Measurements from ENCODE around the gene TGFB1. TPM values are rescaled to one million over a fixed set of nuclear protein-coding genes. Genes with fewer than 3 reads are reported as not detected.
"Not testable (repeated sequence)": the region's sequence is repeated elsewhere in the genome, so short reads cannot be mapped to it uniquely, and the experiment has no call there.

Gene TGFB1
- total RNA-seq, 1 donor from 2014 or later, result 12.3 TPM

DNA sequence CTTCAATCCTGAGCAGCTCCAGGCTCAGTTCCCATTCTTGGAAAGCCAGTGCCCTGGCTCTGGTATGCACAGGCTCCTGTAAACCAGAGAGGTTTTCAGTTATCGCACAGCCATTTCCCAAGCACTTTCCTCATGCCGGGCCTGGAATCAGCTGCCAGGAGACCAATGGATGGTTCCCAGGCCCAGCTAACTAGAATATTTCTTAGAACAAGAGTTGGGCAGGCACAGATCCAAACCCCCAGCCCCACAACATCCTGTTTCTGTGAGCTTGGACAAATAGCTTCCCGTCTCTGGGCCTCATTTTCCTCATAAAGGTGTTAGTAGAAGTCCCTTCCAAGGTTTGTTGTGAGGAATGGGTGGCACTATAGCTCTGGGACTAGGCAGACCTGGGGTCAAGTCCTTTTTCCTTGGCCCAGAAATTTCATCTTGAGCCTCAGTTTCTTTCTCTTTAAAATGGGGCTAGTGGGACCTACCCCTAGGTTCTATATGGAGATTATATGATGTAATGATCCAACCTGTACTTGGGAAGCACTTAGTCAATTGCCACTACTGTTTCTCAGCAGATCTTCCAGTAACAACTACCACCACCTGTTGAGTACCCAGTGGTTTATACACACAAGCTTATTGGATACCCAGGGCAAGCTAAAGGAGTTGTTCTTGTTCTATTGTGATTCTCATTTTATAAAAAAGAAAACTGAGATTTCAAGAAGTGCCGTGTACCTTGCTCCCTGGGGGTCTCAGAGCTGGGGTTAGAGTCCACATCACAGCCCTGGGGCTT, 48.8 kb downstream of the TGFB1 start:
- no peak for DNase-seq (ENCODE audit: low read depth)

- no peak for DNase-seq (ENCODE audit: low read depth)
Measured at GRCh38 chr19:41303954-41304353, 49.8 kb downstream of the TGFB1 start.

- DNase-seq (ENCODE audit: low read depth), result no peak
Measured at GRCh38 chr19:41302624-41303351, 50.9 kb downstream of the TGFB1 start.

DNA sequence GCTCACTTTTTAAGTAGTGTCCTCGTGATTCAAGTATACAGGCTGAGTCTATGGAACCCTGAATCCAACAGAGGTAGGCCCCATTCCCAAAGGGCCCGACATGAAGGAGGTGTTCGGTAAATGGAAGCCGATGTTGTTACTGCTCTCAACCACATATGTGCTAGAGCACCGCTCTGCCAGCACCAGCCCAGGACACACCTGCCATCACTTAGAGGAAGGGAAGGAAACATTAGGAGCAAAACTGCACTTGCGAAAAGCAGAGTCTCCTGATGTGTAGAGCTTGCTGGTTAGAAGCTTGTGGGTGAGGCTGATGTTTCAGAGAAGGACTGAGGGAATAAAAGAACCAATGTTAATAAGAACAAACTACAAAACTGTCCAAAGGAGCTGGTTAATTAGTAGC, 53.2 kb downstream of the TGFB1 start:
- DNase-seq (ENCODE audit: low read depth), result no peak

- peak; percentile 98 for DNase-seq (ENCODE audit: low read depth)
Measured at GRCh38 chr19:41299755-41300089, 54.0 kb downstream of the TGFB1 start.

GRCh38 chr19:41299046-41299754, 54.5 kb downstream of the TGFB1 start:
- DNase-seq (ENCODE audit: low read depth), result peak; percentile 85

DNA sequence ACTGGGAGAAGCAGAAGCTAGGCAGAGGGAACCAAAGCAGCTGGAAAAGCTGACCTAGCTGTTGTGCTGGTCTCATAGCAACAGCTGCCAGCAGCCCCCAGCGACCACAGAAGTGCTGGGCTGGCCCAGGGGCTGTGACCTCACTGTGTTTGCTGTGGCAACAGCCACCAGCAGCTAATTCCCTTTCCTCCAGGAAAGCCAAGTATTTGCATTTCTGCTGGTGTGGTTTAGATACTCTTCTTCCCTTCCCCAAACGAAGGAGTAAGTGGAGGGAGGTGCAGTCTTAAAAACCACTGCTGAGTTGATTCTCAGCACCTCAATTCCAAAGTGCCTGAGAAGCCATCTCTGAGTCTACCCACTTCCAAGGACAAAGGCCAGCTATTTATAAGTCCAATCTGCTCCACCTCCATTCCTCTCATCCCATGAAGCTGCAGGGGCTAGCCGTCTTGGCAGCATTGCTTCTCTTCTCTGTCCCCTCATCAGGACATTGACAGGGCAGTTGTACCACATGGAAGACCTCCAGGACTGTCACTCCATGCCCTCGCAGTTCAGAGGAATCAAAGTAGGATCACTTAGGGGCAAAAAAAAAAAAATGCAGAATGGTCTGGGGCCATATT, 55.3 kb downstream of the TGFB1 start:
- peak; percentile 97 for DNase-seq (ENCODE audit: low read depth)

DNA sequence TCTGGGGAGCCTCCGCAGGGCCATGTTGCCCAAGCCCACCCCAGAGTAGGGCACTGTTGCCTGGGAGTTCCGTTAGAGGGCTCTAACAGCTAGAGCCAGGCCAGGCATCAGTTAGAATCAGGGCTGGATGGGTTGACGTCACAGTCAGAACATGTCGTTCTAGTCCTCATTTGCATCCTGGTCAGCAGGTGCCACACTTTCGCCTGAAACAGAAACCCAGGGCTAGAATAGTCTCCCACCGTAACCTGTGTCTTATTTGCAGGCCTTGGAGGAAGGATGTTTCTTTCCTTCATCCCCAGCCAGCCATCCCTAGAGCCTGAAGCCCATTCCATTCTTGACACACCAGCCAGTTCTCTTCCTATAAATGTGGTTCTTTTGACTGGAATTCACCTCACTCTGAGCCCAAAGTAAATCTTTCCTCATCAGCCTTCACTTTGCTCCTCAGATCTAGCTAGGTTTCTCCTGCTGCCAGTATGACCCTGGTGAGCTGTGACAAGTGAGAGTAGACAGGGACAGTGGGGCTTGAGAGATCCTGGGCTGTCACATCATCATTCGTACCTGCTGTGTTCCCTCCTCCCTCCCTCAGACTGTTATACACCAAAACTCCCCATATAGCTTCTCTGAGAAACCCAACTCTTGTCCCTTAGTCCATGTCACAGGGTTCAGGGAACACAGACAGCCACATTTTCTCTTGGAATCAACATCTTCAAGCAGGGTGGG, 55.9 kb downstream of the TGFB1 start:
- DNase-seq (ENCODE audit: low read depth), result peak; percentile 35

DNA sequence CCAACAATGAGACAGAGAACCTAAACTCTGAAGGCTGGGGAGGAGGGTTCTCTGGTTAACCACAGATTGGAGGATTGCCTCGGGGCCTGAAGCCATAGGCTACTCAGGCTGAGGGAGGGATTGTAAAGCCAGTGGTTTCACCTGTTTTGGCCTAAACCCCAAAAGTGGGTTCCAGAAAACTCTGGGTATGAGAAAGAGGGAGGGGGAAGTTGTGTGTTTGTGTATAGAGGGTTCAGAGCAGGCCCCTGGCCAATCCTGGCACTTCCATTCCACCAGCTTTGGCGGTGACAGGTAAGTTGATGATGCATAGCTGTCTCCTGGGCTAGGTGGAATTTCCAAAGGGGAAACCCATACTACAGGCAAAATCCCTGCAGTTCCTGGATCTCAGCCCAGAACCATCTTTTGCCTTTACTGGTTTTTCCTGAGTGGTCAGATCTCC, 57.3 kb downstream of the TGFB1 start:
- DNase-seq (ENCODE audit: low read depth), result peak; percentile 32

GRCh38 chr19:41295499-41295898, 58.2 kb downstream of the TGFB1 start:
- DNase-seq (ENCODE audit: low read depth), result no peak

DNA sequence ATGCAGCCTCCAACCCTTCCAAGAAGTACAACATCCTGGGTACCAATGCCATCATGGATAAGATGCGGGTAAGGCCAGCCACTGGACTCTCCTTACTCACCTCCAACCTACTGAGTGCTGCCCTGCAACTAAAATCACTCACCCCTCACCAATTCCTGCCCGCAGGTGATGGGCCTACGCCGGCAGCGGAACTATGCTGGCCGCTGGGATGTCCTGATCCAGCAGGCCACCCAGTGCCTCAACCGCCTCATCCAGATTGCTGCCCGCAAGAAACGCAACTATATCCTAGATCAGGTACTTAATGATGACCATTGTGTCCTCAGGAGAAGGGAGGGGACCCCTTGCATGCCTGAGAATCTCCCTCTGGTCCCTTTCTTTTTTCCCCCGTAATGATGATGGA, 59.3 kb downstream of the TGFB1 start:
- DNase-seq (ENCODE audit: low read depth), result no peak

DNA sequence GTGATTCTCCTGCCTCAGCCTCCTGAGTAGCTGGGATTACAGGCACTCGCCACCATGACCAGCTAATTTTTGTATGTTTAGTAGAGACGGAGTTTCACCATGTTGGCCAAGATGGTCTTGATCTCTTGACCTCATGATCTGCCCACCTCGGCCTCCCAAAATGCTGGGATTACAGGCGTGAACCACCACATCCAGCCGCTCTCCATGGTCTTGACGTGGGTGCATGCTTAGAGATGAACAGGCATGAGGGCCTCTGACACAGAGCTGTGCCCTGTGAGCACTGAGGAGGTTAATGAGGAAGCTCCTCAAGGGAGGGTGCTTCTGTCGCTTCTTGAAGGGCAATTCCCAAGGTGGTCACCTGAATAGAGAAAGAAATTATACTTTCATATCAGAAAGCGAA, 63.9 kb downstream of the TGFB1 start:
- DNase-seq (ENCODE audit: low read depth), result not testable (repeated sequence)

DNA sequence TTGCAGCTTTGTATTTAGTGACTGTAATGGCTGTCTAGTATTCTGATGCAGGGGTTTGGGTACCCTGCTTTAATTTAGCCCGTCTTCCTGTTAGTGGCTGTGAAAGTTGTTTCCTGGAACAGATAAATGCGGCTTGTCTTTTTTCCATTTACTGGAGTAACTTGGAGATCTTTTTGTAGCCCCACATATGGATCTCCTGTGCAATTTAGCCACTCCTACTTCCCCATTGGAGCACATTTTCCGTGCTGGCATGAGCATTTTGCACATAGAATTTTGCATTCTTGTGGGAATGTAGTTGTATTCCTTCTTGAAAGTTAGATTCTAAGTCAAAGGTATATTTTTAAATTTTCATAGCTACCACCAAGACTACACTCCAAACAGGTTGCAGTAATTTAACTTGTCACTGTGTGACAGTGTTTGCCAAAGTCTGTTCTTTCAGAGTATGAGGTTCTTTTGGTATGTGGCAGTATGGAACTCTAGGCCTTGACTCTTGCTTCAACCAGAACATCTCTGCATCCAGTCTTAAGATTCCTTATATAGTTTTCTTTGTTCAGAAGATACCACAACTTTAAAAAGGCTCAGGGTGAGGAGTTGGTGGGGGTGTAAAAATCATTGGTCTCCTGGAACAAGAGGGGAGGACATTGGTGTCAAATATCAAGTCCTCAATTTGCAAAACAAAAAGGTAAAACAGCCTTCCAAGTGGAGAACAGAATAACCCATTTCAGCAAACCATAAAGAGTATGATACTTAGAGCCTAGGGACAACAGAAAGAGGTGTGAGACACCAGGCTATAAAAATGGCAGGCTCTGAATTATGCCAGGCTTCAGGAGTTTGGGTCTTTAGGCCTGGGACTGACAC, 64.8 kb downstream of the TGFB1 start:
- no peak for DNase-seq (ENCODE audit: low read depth)

Other genes starting within 250 kb of the TGFB1 start
- not detected in 2 replicates for gene CYP2F1, start 239.5 kb downstream of the TGFB1 start, total RNA-seq
- not detected in 2 replicates for gene CYP2S1, start 160.7 kb downstream of the TGFB1 start, total RNA-seq
- 24.8 and 27.0 TPM in 2 replicates for gene AXL, start 134.7 kb downstream of the TGFB1 start, total RNA-seq
- gene HNRNPUL1, start 89.5 kb downstream of the TGFB1 start, total RNA-seq, result 78.6 and 81.4 TPM in 2 replicates
- 16.0 and 17.4 TPM in 2 replicates for gene CCDC97, start 43.8 kb downstream of the TGFB1 start, total RNA-seq
- 3.5 and 5.0 TPM in 2 replicates for gene B9D2, start 10.2 kb upstream of the TGFB1 start, total RNA-seq
- gene TMEM91, start 22.6 kb upstream of the TGFB1 start, total RNA-seq, result 0.59 and 1.7 TPM in 2 replicates
- 22.2 and 35.4 TPM in 2 replicates for gene EXOSC5, start 43.4 kb upstream of the TGFB1 start, total RNA-seq
- 53.4 and 77.7 TPM in 2 replicates for gene BCKDHA, start 43.9 kb upstream of the TGFB1 start, total RNA-seq
- gene B3GNT8, start 73.5 kb upstream of the TGFB1 start, total RNA-seq, result not detected in 2 replicates
- gene DMAC2, start 86.0 kb upstream of the TGFB1 start, total RNA-seq, result 36.2 and 43.2 TPM in 2 replicates
- not detected in 2 replicates for gene ERICH4, start 89.2 kb upstream of the TGFB1 start, total RNA-seq
- not detected in 2 replicates for gene CEACAM21, start 222.2 kb upstream of the TGFB1 start, total RNA-seq

Data from myocyte (in vitro differentiated cells).